NCI-H2227 (cell line): ENCODE results near the gene EMB.
"Not testable (repeated sequence)": the region's sequence is repeated elsewhere in the genome, so short reads cannot be mapped to it uniquely, and the experiment has no call there.

Source experiments
- DNase-seq: peaks from one replicate; lab custom pipeline; 2025; ENCODE audit not compliant: unreplicated experiment; lab: John Stamatoyannopoulos, UW

EMB gene

DNA sequence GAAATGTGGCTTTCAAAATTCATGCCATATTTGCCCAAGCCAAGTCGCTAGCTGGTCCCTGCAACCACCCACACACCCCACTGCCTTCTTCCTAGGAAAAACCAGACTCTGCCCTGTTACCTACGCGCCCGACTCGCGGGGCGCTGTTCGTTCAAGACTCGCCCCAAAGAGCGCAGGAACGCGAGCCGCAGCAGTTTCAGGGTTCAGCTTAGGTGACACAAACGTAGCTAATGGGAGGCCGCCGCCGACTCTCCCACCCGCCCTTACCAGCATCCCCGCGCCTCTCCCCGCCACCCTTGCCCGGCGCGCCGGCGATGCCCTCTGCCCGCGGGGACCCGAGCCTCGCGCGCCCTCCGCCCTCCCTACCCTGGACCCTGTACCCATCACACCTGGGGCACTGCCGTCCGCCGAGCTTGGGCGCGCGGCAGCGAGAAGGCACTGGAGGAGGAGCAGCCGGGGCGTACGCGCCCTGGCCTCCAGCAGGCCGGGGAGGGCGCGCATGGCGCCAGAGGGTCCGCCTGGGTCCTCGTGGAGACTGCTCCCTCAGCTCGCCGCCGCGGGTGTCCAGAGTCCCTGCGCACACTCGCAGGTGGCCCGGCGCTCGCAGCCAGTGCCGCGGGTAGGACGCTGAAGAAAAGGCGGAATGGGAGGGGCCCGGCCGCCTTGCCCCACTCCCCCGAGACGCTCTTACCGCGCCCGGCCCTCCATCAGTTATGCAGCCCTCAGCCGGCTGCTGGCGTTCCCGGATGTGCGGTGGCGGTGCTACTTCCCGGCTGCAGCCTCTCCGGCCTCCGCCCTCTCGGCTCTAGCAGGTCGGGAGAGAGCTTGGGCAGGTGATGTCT, at the start of gene EMB:
Gene EMB, minus strand, starts transcription at position 638 of the 842 bp plus-strand sequence. Its CDS starts 137 bp downstream, at position 501.
- DNase-seq, result peak; percentile 72

- not testable (repeated sequence) for DNase-seq
Observed at GRCh38 chr5:50489491-50489890, 48.4 kb upstream of the EMB start.

DNA sequence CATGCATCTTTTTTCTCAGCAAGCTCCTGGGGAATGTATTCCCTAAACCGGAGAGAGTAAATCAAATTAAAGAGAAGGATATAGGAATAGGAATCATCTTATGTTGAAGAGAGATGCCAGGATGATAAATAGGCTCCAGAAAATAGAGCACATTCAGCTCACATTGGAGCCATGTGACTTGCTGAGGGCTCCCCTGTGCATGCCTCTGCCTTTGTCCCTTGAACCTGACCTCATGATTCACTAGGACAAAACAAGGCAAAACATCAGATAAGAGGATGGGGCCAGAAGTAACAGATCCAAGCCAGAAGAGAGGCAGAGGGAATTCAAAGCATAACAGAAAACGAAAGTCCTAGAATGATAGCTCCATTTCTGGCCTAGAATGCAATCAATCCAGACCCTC, 37.7 kb upstream of the EMB start:
- not testable (repeated sequence) for DNase-seq

DNA sequence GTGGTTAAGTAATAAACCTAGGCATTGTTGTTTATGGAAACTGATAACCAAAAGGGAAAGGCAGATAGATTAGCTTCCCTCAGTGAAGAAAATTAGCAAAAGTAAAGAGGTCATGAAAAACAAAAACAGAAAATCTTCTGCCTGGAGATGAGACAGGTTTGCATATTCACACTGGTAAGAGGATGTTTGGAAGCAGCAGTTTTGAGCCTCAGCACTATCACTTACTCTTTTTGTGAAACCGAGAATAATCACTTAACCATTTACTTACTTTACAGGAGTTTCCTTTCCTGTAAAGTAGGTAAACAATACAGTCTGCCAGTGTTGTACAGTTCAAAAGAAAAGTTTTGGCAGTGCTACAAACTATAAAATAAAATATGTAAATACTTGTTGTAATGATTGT, 35.5 kb upstream of the EMB start:
- no peak for DNase-seq

- DNase-seq, result not testable (repeated sequence)
Observed at GRCh38 chr5:50465015-50465414, 23.9 kb upstream of the EMB start.

DNA sequence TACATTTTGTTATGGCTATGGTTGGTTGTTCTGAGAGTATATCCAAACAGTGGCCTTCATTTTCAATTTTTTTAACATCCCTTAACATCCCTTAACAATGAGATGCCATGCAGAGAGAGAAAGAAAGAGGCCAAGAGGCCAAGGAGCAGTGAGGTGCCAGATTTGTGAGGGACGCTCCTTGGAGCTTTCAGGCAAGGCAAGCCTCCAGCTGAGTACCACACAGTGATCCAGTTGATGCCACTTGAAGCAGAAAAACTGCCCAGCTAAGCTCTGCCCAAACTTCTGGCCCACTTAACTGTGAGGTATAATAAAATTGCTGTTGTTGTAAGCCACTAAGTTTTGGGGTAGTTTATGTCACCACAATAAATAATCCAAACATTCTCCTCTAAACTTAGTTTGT, 22.6 kb upstream of the EMB start:
- no peak for DNase-seq

DNA sequence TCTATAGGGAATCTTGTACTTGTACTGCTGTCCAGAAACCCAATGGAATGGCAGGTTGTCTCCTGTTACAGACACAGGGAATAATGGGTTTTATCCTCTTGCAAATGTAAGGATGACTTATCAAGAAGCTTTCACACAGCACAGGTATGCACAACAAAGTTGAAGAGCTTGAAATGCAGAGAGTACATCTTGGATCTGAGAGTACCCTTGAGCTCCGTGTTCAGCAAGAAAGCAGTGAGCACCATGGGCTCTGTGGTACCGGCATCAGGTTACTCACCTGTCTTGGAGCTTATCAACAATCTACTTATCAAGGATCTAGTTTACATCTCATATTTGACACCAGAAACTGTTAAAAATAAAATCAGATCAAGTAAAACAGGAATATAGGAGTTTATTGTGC, 22.0 kb upstream of the EMB start:
- DNase-seq, result no peak

DNA sequence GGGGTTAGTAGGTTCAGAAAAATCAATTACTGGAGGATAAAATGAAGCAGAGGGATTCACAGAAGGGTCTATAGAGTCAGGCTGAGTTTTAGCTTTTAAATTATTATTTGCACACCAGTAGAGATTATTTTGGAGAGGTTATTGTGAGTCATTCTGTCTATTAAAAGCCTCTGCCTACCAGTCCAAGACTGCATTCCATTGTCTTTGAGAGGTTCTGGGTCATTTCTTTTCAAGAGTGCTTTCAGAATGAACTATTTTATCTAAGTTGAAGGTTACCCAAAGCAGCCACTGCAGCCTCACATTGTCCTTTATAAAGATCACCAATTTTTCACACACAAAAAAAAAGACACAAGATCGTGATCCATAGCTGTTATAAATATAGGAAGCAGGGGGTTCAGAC, 21.5 kb upstream of the EMB start:
- not testable (repeated sequence) for DNase-seq

DNA sequence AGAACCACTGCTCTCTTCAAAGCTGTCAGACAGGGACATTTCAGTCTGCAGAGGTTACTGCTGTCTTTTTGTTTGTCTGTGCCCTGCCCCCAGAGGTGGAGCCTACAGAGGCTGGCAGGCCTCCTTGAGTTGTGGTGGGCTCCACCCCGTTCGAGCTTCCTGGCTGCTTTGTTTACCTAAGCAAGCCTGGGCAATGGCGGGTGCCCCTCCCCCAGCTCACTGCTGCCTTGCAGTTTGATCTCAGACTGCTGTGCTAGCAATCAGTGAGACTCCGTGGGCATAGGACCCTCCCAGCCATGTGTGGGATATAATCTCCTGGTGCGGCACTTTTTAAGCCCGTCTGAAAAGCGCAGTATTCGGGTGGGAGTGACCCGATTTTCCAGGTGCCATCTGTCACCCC, 17.3 kb upstream of the EMB start:
- not testable (repeated sequence) for DNase-seq

- not testable (repeated sequence) for DNase-seq
Observed at GRCh38 chr5:50449241-50449640, 8.2 kb upstream of the EMB start.

GRCh38 chr5:50447941-50448340, 6.9 kb upstream of the EMB start:
- DNase-seq, result no peak

- no peak for DNase-seq
Observed at GRCh38 chr5:50447228-50447627, 6.1 kb upstream of the EMB start.

DNA sequence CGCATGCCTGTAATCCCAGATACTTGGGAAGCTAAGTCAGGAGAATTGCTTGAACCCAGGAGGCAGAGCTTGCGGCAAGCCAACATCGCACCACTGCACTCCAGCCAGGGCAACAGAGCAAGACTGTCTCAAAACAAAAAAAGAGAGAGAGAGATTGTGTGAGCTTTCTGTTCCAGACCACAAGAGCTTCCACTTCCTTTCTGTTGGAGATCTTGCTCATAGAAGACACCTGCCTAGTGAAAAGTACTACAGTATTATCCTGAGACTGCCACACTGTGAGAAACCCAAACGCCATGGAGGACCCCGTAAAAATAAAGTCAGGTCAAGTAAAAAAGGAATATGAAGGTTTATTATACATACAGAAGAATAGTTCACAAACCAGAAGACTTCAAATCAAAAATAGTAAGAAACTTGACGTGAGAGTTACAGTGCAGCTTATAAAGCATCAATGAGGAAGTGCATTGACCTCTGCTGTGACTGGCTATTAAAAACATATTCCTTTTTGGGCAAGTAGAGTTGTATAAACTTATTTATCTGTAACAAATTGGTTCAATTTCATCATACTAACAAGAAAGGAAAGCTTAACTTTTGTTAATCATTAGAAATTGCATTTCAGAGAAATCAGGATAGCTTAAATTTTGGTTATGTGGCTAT, 4.3 kb upstream of the EMB start:
- no peak for DNase-seq

GRCh38 chr5:50442559-50443539, 1.8 kb upstream of the EMB start:
- not testable (repeated sequence) for DNase-seq

- peak; percentile 36 for DNase-seq
Observed at GRCh38 chr5:50441493-50441955, 436 bp upstream of the EMB start.

GRCh38 chr5:50439221-50439620, 1.9 kb downstream of the EMB start:
- DNase-seq, result no peak

- DNase-seq, result not testable (repeated sequence)
Observed at GRCh38 chr5:50438060-50438459, 3.0 kb downstream of the EMB start.

DNA sequence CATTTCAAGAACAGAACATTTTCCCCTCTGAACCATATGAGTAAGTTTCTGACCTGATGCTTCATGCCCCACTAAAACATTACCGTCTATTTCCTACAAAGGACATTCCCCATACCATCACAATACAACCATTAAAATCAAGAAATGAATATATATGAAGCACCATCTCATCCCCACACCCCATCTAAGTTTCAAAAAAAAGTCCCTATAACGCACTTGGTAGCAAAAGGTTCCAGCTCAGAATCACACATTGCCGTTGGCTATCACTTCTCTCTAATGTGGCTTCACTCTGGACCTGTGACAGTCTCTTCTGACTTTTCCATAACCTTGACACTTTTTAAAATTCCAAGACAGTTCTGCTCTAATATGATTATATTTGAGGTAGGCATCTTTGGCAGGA, 5.9 kb downstream of the EMB start:
- no peak for DNase-seq

DNA sequence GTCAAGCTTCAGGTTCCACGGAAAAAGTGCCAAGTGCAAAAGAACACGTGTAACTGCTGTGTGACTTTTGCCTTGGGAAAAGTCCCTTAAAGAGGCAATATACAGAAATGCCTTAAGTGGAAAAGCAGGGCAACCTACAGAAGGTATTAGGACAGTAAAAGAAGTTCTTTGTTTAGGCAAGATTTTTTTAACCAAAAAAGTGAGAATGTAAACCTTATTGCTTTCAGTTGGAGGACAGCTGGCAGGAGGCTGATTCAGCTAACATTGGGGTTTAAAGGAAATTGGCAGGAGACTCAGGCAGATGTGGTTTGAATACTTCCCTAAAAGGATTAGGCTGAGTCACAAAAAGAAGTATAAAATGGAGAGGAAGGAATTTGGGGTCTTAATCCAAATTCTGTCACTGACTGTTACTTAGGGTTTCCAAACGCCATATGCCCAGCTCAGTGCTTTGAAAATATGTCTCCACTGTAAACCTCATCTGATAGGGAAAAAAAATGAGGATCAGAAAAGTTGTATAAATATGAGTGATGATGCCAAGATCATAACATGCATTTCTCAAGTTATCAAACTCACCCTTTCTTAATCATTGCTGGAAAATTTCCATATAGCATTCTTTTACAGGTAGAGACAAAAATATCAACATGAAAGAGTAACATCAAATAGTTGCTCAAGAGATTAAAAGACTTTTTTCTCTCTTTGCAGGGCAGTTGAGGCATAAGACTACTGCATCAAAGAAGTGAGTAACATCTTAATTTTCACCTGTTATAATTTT, 9.8 kb downstream of the EMB start:
- not testable (repeated sequence) for DNase-seq

GRCh38 chr5:50423100-50423799, 17.8 kb downstream of the EMB start:
- DNase-seq, result not testable (repeated sequence)
